SK-N-MC (cell line): ENCODE data around the gene GPR35.

Experiments
- DNase-seq: peaks from one replicate; pipeline ENCODE4 v3.0.0-alpha.2; 2011; ENCODE audit warnings: low read depth, low spot score
- H3K27ac ChIP-seq: fragments of 200-600 bp; sonication (generic); 2 replicates; pipeline ENCODE4 v1.5.1; 2016; ENCODE audit warnings: mixed run types
- H3K36me3 ChIP-seq: fragments of 200-600 bp; sonication (generic); 2 replicates; pipeline ENCODE4 v1.6.1; 2017; ENCODE audit warnings: antibody characterized with exemption, low read length, mixed read lengths; ENCODE audit not compliant: insufficient read depth
- H3K4me3 ChIP-seq: fragments of 200-600 bp; sonication (generic); 2 replicates; pipeline ENCODE4 v1.5.1; 2016
- H3K9ac ChIP-seq: fragments of 200-600 bp; sonication (generic); 2 replicates; pipeline ENCODE4 v1.8.0; 2017; ENCODE audit warnings: mixed run types, mixed read lengths; ENCODE audit not compliant: insufficient read length
- H3K9me3 ChIP-seq: fragments of 200-600 bp; sonication (generic); 2 replicates; pipeline ENCODE4 v1.6.1; 2017; ENCODE audit warnings: low read depth, mild to moderate bottlenecking, antibody characterized with exemption, low read length, moderate library complexity, mixed read lengths
- EZH2 ChIP-seq: fragments of 200-600 bp; sonication (generic); IDR thresholded peaks from one replicate; pipeline ENCODE4 v1.6.1; 2017; ENCODE audit warnings: antibody characterized with exemption
- FOXP2 ChIP-seq: optimal IDR thresholded peaks from 2 replicates; pipeline ENCODE3; 2011; ENCODE audit warnings: mild to moderate bottlenecking, moderate library complexity; ENCODE audit not compliant: insufficient read depth; ENCODE audit errors: extremely low read length, control extremely low read depth
- POLR2AphosphoS5 ChIP-seq: IDR thresholded peaks from 2 replicates; pipeline ENCODE4 v1.6.1; 2012; ENCODE audit warnings: mild to moderate bottlenecking, low read depth, low read length, borderline replicate concordance

Gene GPR35

GRCh38 chr2:240586198-240586918 is 38.9 kb upstream of the GPR35 start, which contains the start of gene CAPN10:
TSS of gene CAPN10 (plus strand) at chr2:240586734. CDS start at chr2:240586912, 178 bp downstream.
- H3K4me3 ChIP-seq = peak within 1 kb of the TSS; percentile 99
- H3K36me3 ChIP-seq = peaks cover 9% of the 10 kb centered on the region; the same call in 1 of the 2 replicates
- H3K9ac ChIP-seq = peak within 1 kb of the TSS; percentile 98
- peak; percentile 42 for DNase-seq
- TF ChIP-seq FOXP2 (no peak), POLR2AphosphoS5 (peak; percentile 84; the same call in 1 of the 2 replicates), EZH2 (no peak)
- no peaks in the 10 kb centered on the region for H3K9me3 ChIP-seq
- H3K27ac ChIP-seq = peak within 1 kb of the TSS; percentile 92

DNA sequence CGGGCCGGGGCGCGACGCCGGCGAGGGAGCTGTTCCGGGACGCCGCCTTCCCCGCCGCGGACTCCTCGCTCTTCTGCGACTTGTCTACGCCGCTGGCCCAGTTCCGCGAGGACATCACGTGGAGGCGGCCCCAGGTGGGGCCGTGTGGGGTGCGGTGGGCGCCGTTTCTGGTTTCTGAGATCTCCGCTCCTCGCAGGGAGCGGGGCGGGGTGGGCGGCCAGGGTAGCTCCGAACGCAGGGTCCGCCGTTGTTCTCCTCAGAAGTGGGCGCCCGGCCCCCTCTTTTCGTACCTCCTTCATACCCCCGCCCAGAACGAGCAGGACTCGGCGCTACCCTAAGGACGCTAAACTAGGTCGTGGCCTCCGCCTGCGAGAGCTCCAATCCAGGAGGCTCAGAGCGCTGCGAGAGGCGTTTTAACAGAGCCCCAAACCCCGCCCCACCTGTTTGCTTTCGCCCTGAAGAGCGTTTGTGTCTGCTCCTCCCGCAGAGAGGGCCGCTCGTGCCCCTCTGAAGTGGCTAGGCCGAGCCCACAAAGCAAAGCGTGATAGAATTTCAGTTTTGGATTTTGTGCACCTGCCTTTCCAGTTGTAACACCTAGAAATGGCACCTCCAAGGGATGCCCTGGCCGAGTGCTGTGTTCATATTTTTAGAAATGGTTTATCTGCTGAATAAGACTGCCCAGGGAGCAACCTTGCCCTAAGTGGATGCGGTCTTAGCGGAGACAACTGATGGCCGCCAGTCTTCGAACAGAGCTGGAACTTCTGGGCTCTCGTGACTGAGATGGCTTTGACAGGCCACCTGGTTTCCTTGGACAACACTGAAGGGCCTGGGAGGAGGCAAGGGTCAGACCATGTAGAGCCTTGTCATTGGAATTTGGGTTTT is 38.1 kb upstream of the GPR35 start:
- no peak for DNase-seq
- Histone ChIP-seq H3K36me3 (peaks cover 9% of the 10 kb centered on the region; the same call in 1 of the 2 replicates), H3K9ac (peak overlapping the region; percentile 61), H3K4me3 (peak overlapping the region; percentile 99), H3K27ac (no peak overlapping the region), H3K9me3 (no peaks in the 10 kb centered on the region)
- no peak for TF ChIP-seq FOXP2
- TF ChIP-seq POLR2AphosphoS5 = no peak
- TF ChIP-seq EZH2 = no peak

DNA sequence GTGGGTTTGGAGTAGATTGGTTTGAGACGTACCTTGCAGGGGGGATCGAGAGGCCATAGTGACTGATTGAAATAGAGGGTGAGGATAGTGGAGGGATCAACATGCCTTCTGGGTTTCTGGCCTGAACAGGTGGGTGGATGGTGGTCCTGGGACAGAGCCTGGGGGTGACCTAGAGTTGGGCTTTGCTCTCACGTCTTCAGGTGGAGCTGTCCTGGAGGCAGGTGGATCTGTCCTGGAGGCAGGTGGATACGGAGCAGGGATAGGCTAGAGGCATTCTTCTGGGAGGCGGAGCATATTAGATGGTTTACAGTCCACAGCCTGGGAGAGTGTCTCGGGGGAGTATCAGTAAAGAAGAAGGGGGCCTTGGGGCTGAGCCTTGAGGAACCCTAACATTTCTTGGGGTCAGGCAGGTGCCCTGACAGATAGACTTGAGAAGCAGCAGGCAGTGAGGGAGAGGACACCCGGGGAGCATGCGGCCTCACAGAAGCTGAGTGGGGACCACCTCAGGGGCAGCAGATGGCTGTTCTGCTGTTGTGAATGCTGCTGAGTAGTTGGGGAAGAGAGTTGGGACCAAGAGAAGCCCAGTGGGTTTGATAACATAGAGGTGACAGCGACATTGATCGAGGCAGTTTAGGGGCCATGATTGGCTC is 37.1 kb upstream of the GPR35 start:
- TF ChIP-seq POLR2AphosphoS5 (no peak), FOXP2 (no peak), EZH2 (no peak)
- peaks cover 9% of the 10 kb centered on the region; the same call in 1 of the 2 replicates for H3K36me3 ChIP-seq
- H3K9me3 ChIP-seq = no peaks in the 10 kb centered on the region
- peak overlapping the region; percentile 99 for H3K4me3 ChIP-seq
- H3K27ac ChIP-seq = no peak overlapping the region
- no peak for DNase-seq
- peak overlapping the region; percentile 61 for H3K9ac ChIP-seq

- Histone ChIP-seq H3K9ac (no peak overlapping the region), H3K9me3 (no peaks in the 10 kb centered on the region), H3K36me3 (peaks cover 9% of the 10 kb centered on the region; the same call in 1 of the 2 replicates), H3K4me3 (peak overlapping the region; percentile 59), H3K27ac (no peak overlapping the region)
- no peak for TF ChIP-seq FOXP2
- TF ChIP-seq POLR2AphosphoS5 = no peak
- no peak for TF ChIP-seq EZH2
- DNase-seq = no peak
Observed at GRCh38 chr2:240588669-240589068, 36.6 kb upstream of the GPR35 start.

DNA sequence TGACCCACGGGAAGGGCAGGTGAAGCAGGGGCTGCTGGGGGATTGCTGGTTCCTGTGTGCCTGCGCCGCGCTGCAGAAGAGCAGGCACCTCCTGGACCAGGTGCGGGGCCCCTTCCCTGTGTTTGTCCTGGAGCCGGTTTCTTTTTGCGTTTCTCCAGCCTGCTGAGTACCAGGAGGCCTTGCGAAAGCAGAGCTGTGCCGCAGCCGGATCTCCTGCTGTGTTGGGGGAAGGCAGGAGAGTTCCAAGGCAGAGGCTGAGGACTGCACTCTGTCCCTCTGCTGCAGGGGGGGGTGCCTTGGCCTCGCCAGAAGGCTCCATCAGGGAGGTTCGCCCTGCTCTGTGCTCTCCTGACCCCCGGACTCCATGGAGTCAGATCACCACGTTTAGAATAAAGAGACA is 35.9 kb upstream of the GPR35 start:
- Histone ChIP-seq H3K9ac (no peak overlapping the region), H3K27ac (no peak overlapping the region), H3K4me3 (peak overlapping the region; percentile 59), H3K36me3 (peaks cover 9% of the 10 kb centered on the region; the same call in 1 of the 2 replicates), H3K9me3 (no peaks in the 10 kb centered on the region)
- no peak for TF ChIP-seq POLR2AphosphoS5
- no peak for TF ChIP-seq EZH2
- TF ChIP-seq FOXP2 = no peak
- no peak for DNase-seq

DNA sequence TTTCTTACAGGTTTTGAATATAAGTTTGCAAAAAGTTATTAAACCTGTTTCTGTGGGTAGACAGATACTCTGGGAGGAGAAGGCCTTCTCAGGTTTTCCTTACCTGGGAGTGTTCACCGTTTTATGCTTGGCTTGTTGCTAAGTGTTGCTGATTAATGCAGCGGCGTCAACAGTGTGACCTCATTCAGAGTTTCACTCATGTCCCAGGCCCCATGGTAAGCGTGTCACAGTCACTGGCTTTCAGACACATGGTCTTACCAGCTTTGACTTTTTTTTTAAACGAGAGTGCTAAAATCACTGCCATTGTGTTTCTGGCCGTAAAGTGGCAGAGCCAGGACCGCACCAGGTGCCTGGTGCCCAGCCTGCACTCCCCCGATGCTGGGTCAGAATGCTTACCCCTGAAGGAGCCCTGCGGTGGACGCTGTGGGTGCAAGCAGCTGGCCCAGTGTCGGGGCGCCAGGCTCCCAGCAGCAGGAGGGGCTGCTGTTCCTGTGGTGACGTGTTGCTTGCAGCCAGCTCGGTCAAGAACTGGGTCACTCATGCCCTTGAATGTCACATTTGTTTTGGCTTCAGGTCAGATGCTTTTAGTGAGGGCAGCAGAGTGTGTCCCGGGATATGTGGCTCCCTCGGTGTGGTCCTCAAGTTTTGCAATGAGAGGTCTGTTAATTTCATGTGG is 35.3 kb upstream of the GPR35 start:
- Histone ChIP-seq H3K36me3 (peaks cover 5% of the 10 kb centered on the region; the same call in 1 of the 2 replicates), H3K27ac (no peak overlapping the region), H3K4me3 (no peak overlapping the region), H3K9ac (no peak overlapping the region), H3K9me3 (no peaks in the 10 kb centered on the region)
- no peak for DNase-seq
- TF ChIP-seq EZH2 (no peak), FOXP2 (no peak), POLR2AphosphoS5 (no peak)

DNA sequence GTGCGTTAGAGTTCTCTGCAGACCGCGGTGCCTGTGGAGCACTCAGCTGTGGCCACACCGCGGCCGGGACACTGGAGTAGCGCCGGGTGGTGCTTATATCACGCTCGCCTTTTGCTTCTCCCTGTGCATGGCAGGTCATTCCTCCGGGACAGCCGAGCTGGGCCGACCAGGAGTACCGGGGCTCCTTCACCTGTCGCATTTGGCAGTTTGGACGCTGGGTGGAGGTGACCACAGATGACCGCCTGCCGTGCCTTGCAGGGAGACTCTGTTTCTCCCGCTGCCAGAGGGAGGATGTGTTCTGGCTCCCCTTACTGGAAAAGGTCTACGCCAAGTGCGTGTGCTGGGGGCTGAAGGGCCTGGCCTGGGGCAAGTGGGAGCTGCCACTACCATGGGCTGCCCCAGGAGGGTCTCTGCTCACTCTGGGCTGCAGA is 34.6 kb upstream of the GPR35 start:
- no peak overlapping the region for H3K27ac ChIP-seq
- no peak for DNase-seq
- no peak overlapping the region for H3K9ac ChIP-seq
- H3K36me3 ChIP-seq = peaks cover 5% of the 10 kb centered on the region; the same call in 1 of the 2 replicates
- no peak overlapping the region for H3K4me3 ChIP-seq
- H3K9me3 ChIP-seq = no peaks in the 10 kb centered on the region
- TF ChIP-seq EZH2 (no peak), POLR2AphosphoS5 (no peak), FOXP2 (no peak)

DNA sequence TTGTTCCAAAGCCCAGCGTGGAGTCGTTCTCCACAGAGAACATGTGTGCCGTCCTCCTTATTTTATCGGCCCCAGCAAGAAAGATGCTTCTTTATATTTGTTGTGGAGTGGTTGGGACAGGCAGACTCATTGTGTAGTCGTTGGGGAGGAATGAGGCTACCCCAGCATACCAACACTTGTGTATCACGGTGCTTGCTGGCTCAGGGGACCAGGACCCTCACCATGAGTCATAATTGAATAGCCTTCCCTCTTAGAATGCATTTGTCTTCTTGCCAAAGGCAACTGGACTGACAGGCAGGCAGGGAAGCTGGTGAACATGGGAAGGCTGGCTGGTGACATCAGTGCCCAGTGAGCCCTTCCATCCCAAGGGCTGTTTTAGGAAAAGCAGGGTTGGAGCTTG is 34.1 kb upstream of the GPR35 start:
- Histone ChIP-seq H3K4me3 (no peak overlapping the region), H3K9ac (no peak overlapping the region), H3K36me3 (peaks cover 5% of the 10 kb centered on the region; the same call in 1 of the 2 replicates), H3K9me3 (no peaks in the 10 kb centered on the region), H3K27ac (no peak overlapping the region)
- TF ChIP-seq POLR2AphosphoS5 = no peak
- no peak for TF ChIP-seq FOXP2
- TF ChIP-seq EZH2 = no peak
- no peak for DNase-seq
